Heart right ventricle (tissue), 16 donors: Measurements from ENCODE around the gene HNRNPLL. TPM values are rescaled to one million over a fixed set of nuclear protein-coding genes. Genes with fewer than 3 reads are reported as not detected.

Experiments
- ATAC-seq, 8 donors: fragments of 200-7000 bp; cut with Tn5 transposase; one replicate each; pipeline ENCODE4 v1.9.1; 2020; ENCODE audit warnings: mild to moderate bottlenecking in 8 of 8, moderate library complexity in 8 of 8, moderate number of reproducible peaks in 1 of 8
- DNase-seq, 2 donors: peaks; one replicate each; pipeline ENCODE4 v3.0.0-alpha.2; 2020
- H3K27ac ChIP-seq, 10 donors: fragments of 200-600 bp; sonication (generic) in 2 of 10; one replicate each; pipeline versions ENCODE4 v1.5.0 to v1.8.0; 2020 to 2022; ENCODE audit warnings: mild to moderate bottlenecking in 3 of 10
- H3K27me3 ChIP-seq, 7 donors: fragments of 200-600 bp; one replicate each; pipeline ENCODE4 v1.8.0; 2021 to 2022; ENCODE audit warnings: mild to moderate bottlenecking in 2 of 7
- H3K36me3 ChIP-seq, 9 donors: fragments of 200-600 bp; sonication (generic) in 1 of 9; one replicate each; pipeline versions ENCODE4 v1.5.0 to v1.8.0; 2020 to 2022; ENCODE audit warnings: mild to moderate bottlenecking in 2 of 9
- H3K4me1 ChIP-seq, 9 donors: fragments of 200-600 bp; sonication (generic) in 1 of 9; one replicate each; pipeline versions ENCODE4 v1.5.0 to v1.8.0; 2020 to 2022; ENCODE audit warnings: mild to moderate bottlenecking in 4 of 9
- H3K4me3 ChIP-seq, 10 donors: fragments of 200-600 bp; sonication (generic) in 2 of 10; one replicate each; pipeline versions ENCODE4 v1.5.0 to v1.8.0; 2020 to 2022; ENCODE audit warnings: mild to moderate bottlenecking in 7 of 10, moderate library complexity in 2 of 10
- H3K9me3 ChIP-seq, 11 donors: fragments of 200-600 bp in 10 of 11; sonication (generic) in 2 of 11; one replicate each; pipeline versions ENCODE4 v1.5.0 to v1.8.0; 2013 to 2022; ENCODE audit warnings: mild to moderate bottlenecking in 2 of 11, control low read depth in 1 of 11, moderate library complexity in 1 of 11
- WGBS, 2 donors: extraction: QIAGEN DNeasy Blood & Tissue Kit; methylation state at CpG; one replicate each; pipeline ENCODE4 v1.1.7; 2013; ENCODE audit warnings: inconsistent platforms in 1 of 2; 5-methylcytosine and 5-hydroxymethylcytosine counted together
- intact Hi-C, 10 donors: fragments of 100-400 bp; cut with DNase I; formaldehyde crosslinking; loops; one replicate each; pipeline versions ENCODE4 v1.11.1 to v1.14.2; 2022
- polyA plus RNA-seq, 2 donors: library from polyadenylated mRNA; stranded (reverse); fragments of 200-250 nt; gene quantifications; one replicate each; pipeline ENCODE4 v1.2.3, GENCODE V29; 2013
- total RNA-seq, 10 donors: library from RNA; stranded (reverse); fragmentation: NEBNext Ultra II Directional in 3 of 10; extraction: Animal tissue kit (Norgen Biotek cat#: 25700) in 3 of 10; gene quantifications; one replicate each; pipeline versions ENCODE4 v1.2.1 to v1.2.4, GENCODE V29; 2021 to 2023
- TF ChIP-seq, protein P1 (sequence below), 9 donors: fragments of 200-600 bp; sonication (generic) in 2 of 9; IDR thresholded peaks; one replicate each; pipeline versions ENCODE4 v1.5.0 to v1.8.0; 2021 to 2022; ENCODE audit warnings: antibody characterized with exemption in 9 of 9, mild to moderate bottlenecking in 5 of 9, moderate library complexity in 1 of 9
- donor health status: Arrhythmogenic right ventricular cardiomyopathy.
- donor health status: ischemic (EF 13 %, LVEDD 7.1; RV severe dilation, severe dysfunction).
- donor health status: healthy with polysubstance abuse.
- donor health status: DM: no; HTN: yes; CAD: no.
- donor health status: DM: no; HTN: no; CAD: no.
- donor health status: ischemic (EF 25% LVEDD 6.9; RV normal size, moderate dysfunction).
- donor health status: ischemic (EF 25% LVEDD 5.7; RV mildly dilated, moderate dysfunction).
- donor health status: healthy.
- donor health status: DM: yes; HTN: yes; CAD: no.
- donor health status: Ischemic cardiomyopathy.
- donor health status: ischemic (EF 35%, LVEDD 5.7; RV mildly dilated, moderate dysfunction).
- donor health status: nonischemic (EF 11% LVEDD 7.7; RV severe dilation, severe dysfunction).
- donor health status: DM: yes; HTN: yes; CAD: no.
- donor health status: PGD.
- donor health status: ischemic (EF 29% LVEDD 5.4; RV normal size, mild dysfunction).
- donor health status: nonischemic (EF 23%, LVEDD 6.1; RV moderate dilation, normal function).

Gene HNRNPLL
- total and polyA plus RNA-seq, 12 donors: 8.9 to 32.7 (median 25.3) TPM

GRCh38 chr2:38549851-38550250 lies 52.9 kb downstream of the HNRNPLL start:
- WGBS, 2 donors: 76 to 82% methylated on average over 4 of the region's 4 CpGs
- ATAC-seq: no peak
- Histone ChIP-seq H3K27me3 (no peaks in the 10 kb centered on the region), H3K27ac (no peak overlapping the region), H3K36me3 (peaks cover 0 to 14% (median 0%) of the 10 kb centered on the region in 9 donors), H3K9me3 (peaks cover 0 to 5% (median 0%) of the 10 kb centered on the region in 11 donors), H3K4me1 (no peaks in the 10 kb centered on the region), H3K4me3 (no peak overlapping the region)
- TF ChIP-seq, protein P1, sequence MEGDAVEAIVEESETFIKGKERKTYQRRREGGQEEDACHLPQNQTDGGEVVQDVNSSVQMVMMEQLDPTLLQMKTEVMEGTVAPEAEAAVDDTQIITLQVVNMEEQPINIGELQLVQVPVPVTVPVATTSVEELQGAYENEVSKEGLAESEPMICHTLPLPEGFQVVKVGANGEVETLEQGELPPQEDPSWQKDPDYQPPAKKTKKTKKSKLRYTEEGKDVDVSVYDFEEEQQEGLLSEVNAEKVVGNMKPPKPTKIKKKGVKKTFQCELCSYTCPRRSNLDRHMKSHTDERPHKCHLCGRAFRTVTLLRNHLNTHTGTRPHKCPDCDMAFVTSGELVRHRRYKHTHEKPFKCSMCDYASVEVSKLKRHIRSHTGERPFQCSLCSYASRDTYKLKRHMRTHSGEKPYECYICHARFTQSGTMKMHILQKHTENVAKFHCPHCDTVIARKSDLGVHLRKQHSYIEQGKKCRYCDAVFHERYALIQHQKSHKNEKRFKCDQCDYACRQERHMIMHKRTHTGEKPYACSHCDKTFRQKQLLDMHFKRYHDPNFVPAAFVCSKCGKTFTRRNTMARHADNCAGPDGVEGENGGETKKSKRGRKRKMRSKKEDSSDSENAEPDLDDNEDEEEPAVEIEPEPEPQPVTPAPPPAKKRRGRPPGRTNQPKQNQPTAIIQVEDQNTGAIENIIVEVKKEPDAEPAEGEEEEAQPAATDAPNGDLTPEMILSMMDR (IDR thresholded peaks at IDR 0.05): no peak
- intact Hi-C loops: loop anchor here in 1 of 10 donors (5.0 kb wide), 1 partner anchor 1317 kb away; no protein-coding TSS in a partner anchor
- no peak for DNase-seq

DNA sequence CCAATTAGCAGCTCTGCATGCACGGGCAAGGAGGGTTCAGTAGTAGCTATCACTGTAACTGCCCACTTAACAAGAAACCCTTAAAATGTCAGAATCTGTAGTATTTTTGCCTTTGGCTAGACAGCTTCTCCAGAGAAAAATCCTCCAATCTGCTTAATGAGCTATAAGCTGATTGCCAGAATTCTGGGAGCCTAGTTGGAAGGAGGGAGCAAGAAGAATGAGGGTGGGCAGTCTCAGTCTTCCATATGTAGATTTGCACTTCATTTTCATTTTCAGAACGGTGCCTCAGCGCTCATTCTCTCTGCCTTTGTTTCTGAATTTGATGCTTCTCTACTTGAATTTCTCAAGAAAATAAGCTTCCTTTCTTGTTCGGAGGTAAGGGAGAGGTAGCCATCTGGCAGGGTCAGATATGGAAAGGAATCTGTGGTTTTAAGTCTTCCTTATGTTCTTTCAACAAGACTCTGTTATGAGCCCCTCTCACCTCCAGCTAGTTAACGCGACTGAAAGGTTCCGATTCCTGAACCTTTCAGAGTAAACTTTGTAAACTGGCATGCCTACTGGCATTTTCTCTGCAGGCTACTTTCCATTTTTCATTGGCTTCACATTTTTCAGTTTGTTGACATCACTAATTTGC lies 53.5 kb downstream of the HNRNPLL start:
- no peak overlapping the region for H3K4me3 ChIP-seq
- no peak for ATAC-seq
- peaks cover 0 to 5% (median 0%) of the 10 kb centered on the region in 11 donors for H3K9me3 ChIP-seq
- no peak for DNase-seq
- H3K4me1 ChIP-seq: no peaks in the 10 kb centered on the region
- H3K27me3 ChIP-seq: no peaks in the 10 kb centered on the region
- H3K36me3 ChIP-seq: peaks cover 0 to 14% (median 0%) of the 10 kb centered on the region in 9 donors
- WGBS, 2 donors: 60 to 68% methylated on average over 7 of the region's 7 CpGs
- TF ChIP-seq, protein P1 (IDR thresholded peaks at IDR 0.05): no peak
- intact Hi-C loops: no loop called here
- no peak overlapping the region for H3K27ac ChIP-seq

DNA sequence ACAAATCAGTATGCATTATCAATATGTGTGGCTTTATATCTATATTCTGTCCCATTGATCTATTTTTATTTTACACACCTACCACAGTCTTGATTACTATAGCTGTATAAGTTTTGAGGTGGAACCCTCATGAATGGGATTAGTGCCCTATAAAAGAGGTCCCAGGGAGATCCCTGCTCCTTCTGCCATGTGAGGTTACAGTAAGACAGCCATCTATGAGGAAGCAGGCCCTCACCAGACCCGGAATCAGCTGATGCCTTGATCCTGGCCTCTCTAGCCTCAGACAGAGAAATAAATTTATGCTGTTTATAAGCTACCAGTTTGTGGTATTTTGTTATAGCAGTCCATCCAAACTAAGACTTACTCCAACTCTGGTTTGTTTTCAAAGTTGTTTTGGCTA lies 54.9 kb downstream of the HNRNPLL start:
- TF ChIP-seq, protein P1 (IDR thresholded peaks at IDR 0.05): no peak
- H3K27ac ChIP-seq: no peak overlapping the region
- peaks cover 0 to 5% (median 0%) of the 10 kb centered on the region in 11 donors for H3K9me3 ChIP-seq
- DNase-seq: no peak
- peaks cover 0 to 12% (median 0%) of the 10 kb centered on the region in 9 donors for H3K36me3 ChIP-seq
- peaks cover 0 to 8% (median 2%) of the 10 kb centered on the region in 9 donors for H3K4me1 ChIP-seq
- H3K4me3 ChIP-seq: no peak overlapping the region
- 91% methylated on average over 1 of the region's 1 CpG for WGBS, 2 donors
- no peak for ATAC-seq
- intact Hi-C loops: no loop called here
- H3K27me3 ChIP-seq: no peaks in the 10 kb centered on the region

- intact Hi-C loops: no loop called here
These were observed 56.1 kb downstream of the HNRNPLL start for GRCh38 chr2:38546585-38546984.

More at GRCh38 chr2:38546585-38546984, 56.1 kb downstream of the HNRNPLL start:
- ATAC-seq: no peak
- no peak overlapping the region for H3K27ac ChIP-seq
- peaks cover 0 to 13% (median 4%) of the 10 kb centered on the region in 9 donors for H3K4me1 ChIP-seq
- TF ChIP-seq, protein P1 (IDR thresholded peaks at IDR 0.05): no peak
- 92 to 93% methylated on average over 3 of the region's 3 CpGs for WGBS, 2 donors
- H3K27me3 ChIP-seq: no peaks in the 10 kb centered on the region
- H3K36me3 ChIP-seq: peaks cover 0 to 9% (median 0%) of the 10 kb centered on the region in 9 donors
- DNase-seq: no peak
- H3K4me3 ChIP-seq: no peak overlapping the region
- peaks cover 0 to 2% (median 0%) of the 10 kb centered on the region in 11 donors for H3K9me3 ChIP-seq
